SK-N-SH (cell line): Measurements from ENCODE around the gene PASK. TPM values are rescaled to one million over a fixed set of nuclear protein-coding genes. Genes with fewer than 3 reads are reported as not detected.

Source experiments
- CTCF ChIA-PET: fragments of 300-600, 350-600 bp; formaldehyde crosslinking; extraction: SDS; loops from one replicate; lab custom pipeline; 2021; lab: Yijun Ruan, JAX
- POLR2A ChIA-PET: fragments of 350-600 bp; sonication (Branson Sonifier 250); formaldehyde crosslinking; extraction: SDS; loops from one replicate; lab custom pipeline; 2020; ENCODE audit warnings: antibody characterized with exemption, inconsistent platforms; lab: Yijun Ruan, JAX
- DNase-seq: peaks from one replicate; pipeline ENCODE4 v3.0.0; 2012
- H2AFZ ChIP-seq: fragments of 200-600 bp; sonication (generic); 2 replicates; pipeline ENCODE4 v1.8.1; 2016; ENCODE audit warnings: antibody characterized with exemption, mild to moderate bottlenecking, low read depth
- H3F3A ChIP-seq: fragments of 200-600 bp; sonication (generic); replicated peaks from 2 replicates; pipeline ENCODE3; 2016; ENCODE audit warnings: antibody characterized with exemption, mild to moderate bottlenecking; ENCODE audit not compliant: insufficient read depth
- H3K27ac ChIP-seq, 2 experiments: fragments of 200-500 bp in 1 of 2; fragments of 200-600 bp in 1 of 2; sonication (Bioruptor generic) in 1 of 2; sonication (generic), shearing (Covaris generic) in 1 of 2; 2 replicates each; pipeline versions ENCODE4 v1.5.1 to v1.6.1; 2014 to 2016; ENCODE audit warnings: low read depth in 2 of 2, inconsistent platforms in 1 of 2, low read length in 1 of 2, mild to moderate bottlenecking in 1 of 2, mixed read lengths in 1 of 2
- H3K27me3 ChIP-seq: fragments of 200-600 bp; sonication (generic), shearing (Covaris generic); 2 replicates; pipeline ENCODE4 v1.6.1; 2016; ENCODE audit warnings: mixed run types; ENCODE audit not compliant: insufficient read depth
- H3K36me3 ChIP-seq, 2 experiments: fragments of 200-500 bp in 1 of 2; fragments of 200-600 bp in 1 of 2; sonication (Bioruptor generic) in 1 of 2; sonication (generic) in 1 of 2; replicated peaks in 1 of 2; 2 replicates each; pipeline versions ENCODE3 to v1.5.1; 2014 to 2016; ENCODE audit warnings: low read length in 1 of 2, mild to moderate bottlenecking in 1 of 2; ENCODE audit not compliant: insufficient read depth in 2 of 2, control insufficient read depth in 1 of 2
- H3K4me1 ChIP-seq, 2 experiments: fragments of 200-500 bp in 1 of 2; fragments of 200-600 bp in 1 of 2; sonication (Bioruptor generic) in 1 of 2; sonication (generic), shearing (Covaris generic) in 1 of 2; 2 replicates each; pipeline versions ENCODE4 v1.5.1 to v1.6.1; 2014 to 2016; ENCODE audit warnings: low read depth in 1 of 2, low read length in 1 of 2, mixed run types in 1 of 2; ENCODE audit not compliant: insufficient read depth in 2 of 2, control insufficient read depth in 1 of 2
- H3K4me2 ChIP-seq: fragments of 200-600 bp; sonication (generic), shearing (Covaris generic); 2 replicates; pipeline ENCODE4 v1.6.1; 2017; ENCODE audit warnings: mixed run types
- H3K4me3 ChIP-seq, 2 experiments: fragments of 200-500 bp in 1 of 2; fragments of 200-600 bp in 1 of 2; sonication (Bioruptor generic) in 1 of 2; sonication (generic), shearing (Covaris generic) in 1 of 2; 2 replicates each; pipeline versions ENCODE4 v1.5.1 to v1.8.1; 2014 to 2016; ENCODE audit warnings: low read depth in 2 of 2, inconsistent platforms in 1 of 2, low read length in 1 of 2, mild to moderate bottlenecking in 1 of 2, mixed read lengths in 1 of 2, moderate library complexity in 1 of 2
- H3K79me2 ChIP-seq: fragments of 200-600 bp; sonication (generic); 2 replicates; pipeline ENCODE4 v1.8.1; 2017; ENCODE audit warnings: mild to moderate bottlenecking; ENCODE audit not compliant: insufficient read depth
- H3K9ac ChIP-seq: fragments of 200-600 bp; sonication (generic); 2 replicates; pipeline ENCODE4 v1.6.1; 2017; ENCODE audit warnings: mixed run types
- H3K9me2 ChIP-seq: fragments of 200-600 bp; sonication (generic); 2 replicates; pipeline ENCODE4 v1.6.1; 2017; ENCODE audit warnings: mixed run types
- H3K9me3 ChIP-seq: fragments of 200-600 bp; sonication (generic); 2 replicates; pipeline ENCODE4 v1.6.1; 2017; ENCODE audit warnings: mixed run types, mild to moderate bottlenecking, moderate library complexity
- H4K20me1 ChIP-seq: fragments of 200-600 bp; sonication (generic); 2 replicates; pipeline ENCODE4 v1.6.1; 2017; ENCODE audit warnings: mild to moderate bottlenecking, mixed run types; ENCODE audit not compliant: insufficient read depth
- CHD2 ChIP-seq: fragments of 150-350 bp; IDR thresholded peaks from 2 replicates; pipeline ENCODE4 v1.6.1; 2018; ENCODE audit warnings: low read length; ENCODE audit not compliant: partially characterized antibody
- ELF1 ChIP-seq: IDR thresholded peaks from 2 replicates; pipeline ENCODE4 v1.4.0; 2012
- EZH2phosphoT487 ChIP-seq: fragments of 200-600 bp; sonication (generic); IDR thresholded peaks from 2 replicates; pipeline ENCODE4 v1.6.1; 2017; ENCODE audit warnings: low read depth, mixed run types, mild to moderate bottlenecking, antibody characterized with exemption, moderate library complexity, borderline replicate concordance
- FOXJ3 ChIP-seq: sonication (generic); formaldehyde crosslinking; IDR thresholded peaks from 2 replicates; pipeline ENCODE4 v1.5.1; 2020; ENCODE audit warnings: mild to moderate bottlenecking, missing genetic modification reagents
- GABPA ChIP-seq: IDR thresholded peaks from 2 replicates; pipeline ENCODE4 v1.4.0; 2012; ENCODE audit warnings: low read depth, mild to moderate bottlenecking
- GATA2 ChIP-seq: sonication (generic); formaldehyde crosslinking; IDR thresholded peaks from 2 replicates; pipeline ENCODE4 v1.5.0; 2020; ENCODE audit warnings: mild to moderate bottlenecking, missing genetic modification reagents
- IRF3 ChIP-seq: fragments of 150-350 bp; IDR thresholded peaks from 2 replicates; pipeline ENCODE4 v1.6.1; 2016; ENCODE audit warnings: mild to moderate bottlenecking, low read depth, low read length
- JUND ChIP-seq: IDR thresholded peaks from 2 replicates; pipeline ENCODE4 v1.4.0; 2012
- MAX ChIP-seq: IDR thresholded peaks from 2 replicates; pipeline ENCODE4 v1.4.0; 2012; ENCODE audit warnings: low read depth
- MXI1 ChIP-seq: IDR thresholded peaks from 2 replicates; pipeline ENCODE4 v1.6.1; 2012; ENCODE audit warnings: mild to moderate bottlenecking, low read depth, low read length, improper control_type of control experiment
- NFIC ChIP-seq: IDR thresholded peaks from 2 replicates; pipeline ENCODE4 v1.4.0; 2012; ENCODE audit warnings: borderline replicate concordance
- NRF1 ChIP-seq: IDR thresholded peaks from 2 replicates; pipeline ENCODE4 v1.6.1; 2012; ENCODE audit warnings: low read depth, mild to moderate bottlenecking, low read length
- RAD21 ChIP-seq: IDR thresholded peaks from 2 replicates; pipeline ENCODE4 v1.6.1; 2012; ENCODE audit warnings: mild to moderate bottlenecking, low read length
- RCOR1 ChIP-seq: fragments of 150-350 bp; IDR thresholded peaks from 2 replicates; pipeline ENCODE4 v1.6.1; 2017; ENCODE audit warnings: antibody characterized with exemption, low read length
- REST ChIP-seq: IDR thresholded peaks from 2 replicates; pipeline ENCODE4 v1.6.1; 2012; ENCODE audit warnings: mild to moderate bottlenecking, low read depth, low read length, moderate library complexity
- RXRA ChIP-seq: IDR thresholded peaks from 2 replicates; pipeline ENCODE4 v1.4.0; 2012; ENCODE audit warnings: low read depth, mild to moderate bottlenecking, borderline replicate concordance
- SMC3 ChIP-seq: IDR thresholded peaks from 2 replicates; pipeline ENCODE4 v1.6.1; 2012; ENCODE audit warnings: low read depth, low read length, improper control_type of control experiment
- TAF1 ChIP-seq: IDR thresholded peaks from 2 replicates; pipeline ENCODE4 v1.6.1; 2012; ENCODE audit warnings: low read depth, mild to moderate bottlenecking, low read length, moderate library complexity, borderline replicate concordance
- TCF12 ChIP-seq: IDR thresholded peaks from 2 replicates; pipeline ENCODE4 v1.4.0; 2012
- WGBS: methylation state at CpG from one replicate; pipeline ENCODE4 v1.1.6; 2017; ENCODE audit warnings: low lambda C conversion rate; 5-methylcytosine and 5-hydroxymethylcytosine counted together
- polyA plus RNA-seq, 3 experiments: library from polyadenylated mRNA; depleted of rRNA; stranded (reverse); fragments of >200 nt; gene quantifications; 2 replicates each; pipeline ENCODE4 v1.2.3, GENCODE V29; 2012

Gene PASK
- polyA plus RNA-seq, 1 of the 3 experiments (the other 2 are of a cell fraction), result 6.3 TPM

- ChIA-PET CTCF (interaction anchor here (0.9 kb wide), 1 partner anchor 225 kb away, joined by 3 read pairs; no protein-coding TSS in a partner anchor), POLR2A (no interaction called here)
- H3K79me2 ChIP-seq, result no peaks in the 10 kb centered on the region
- no peaks in the 10 kb centered on the region for H3F3A ChIP-seq
- no peak for TF ChIP-seq GATA2
- TF ChIP-seq ELF1, result no peak
- TF ChIP-seq RAD21, result no peak
- no peak for TF ChIP-seq RXRA
- no peak for TF ChIP-seq IRF3
- TF ChIP-seq NRF1, result no peak
- no peak for TF ChIP-seq JUND
- TF ChIP-seq GABPA, result no peak
- no peak for TF ChIP-seq TAF1
- no peak for TF ChIP-seq MAX
- no peak for TF ChIP-seq FOXJ3
- TF ChIP-seq CHD2, result no peak
- no peak for TF ChIP-seq TCF12
- no peak for TF ChIP-seq EZH2phosphoT487
- no peak for TF ChIP-seq NFIC
- TF ChIP-seq REST, result no peak
- TF ChIP-seq MXI1, result no peak
- TF ChIP-seq RCOR1, result no peak
- no peak for TF ChIP-seq SMC3
- 94% methylated on average over 16 of the region's 24 CpGs for WGBS
- H3K27ac ChIP-seq, result no peak overlapping the region
- H3K4me2 ChIP-seq, result no peak overlapping the region
- H3K9me3 ChIP-seq, result no peaks in the 10 kb centered on the region
- no peak overlapping the region for H3K9ac ChIP-seq
- no peaks in the 10 kb centered on the region for H3K9me2 ChIP-seq
- no peaks in the 10 kb centered on the region for H3K27me3 ChIP-seq
- H2AFZ ChIP-seq, result no peak overlapping the region
- no peak for DNase-seq
- no peaks in the 10 kb centered on the region for H4K20me1 ChIP-seq
- no peaks in the 10 kb centered on the region for H3K36me3 ChIP-seq
- H3K4me3 ChIP-seq, result no peak overlapping the region
- H3K4me1 ChIP-seq, result no peaks in the 10 kb centered on the region
Measured at GRCh38 chr2:241139531-241140444, 9.5 kb downstream of the PASK start.
